Endothelial cell of umbilical vein (primary cell): Measurements from ENCODE around the gene LDHA. TPM values are rescaled to one million over a fixed set of nuclear protein-coding genes. Genes with fewer than 3 reads are reported as not detected.

Experiments used
- BruUV-seq: library from RNA; stranded (reverse); fragments of 400-500 nt; replicated peaks from 2 replicates; lab custom pipeline; 2021; lab: Mats Ljungman, UMichigan
- CTCF ChIA-PET: fragments of 300-600, 350-600 bp; sonication (Branson Sonifier 250); formaldehyde crosslinking; loops from one replicate; lab custom pipeline; 2021; ENCODE audit warnings: antibody characterized with exemption, inconsistent platforms; lab: Charles Lee
- POLR2A ChIA-PET: fragments of 300-600, 350-600 bp; sonication (Branson Sonifier 250); formaldehyde crosslinking; loops from one replicate; lab custom pipeline; 2021; ENCODE audit warnings: antibody characterized with exemption, inconsistent platforms; lab: Charles Lee
- DNase-seq: peaks from one replicate; pipeline ENCODE4 v3.0.0-alpha.2; 2011; ENCODE audit warnings: low read depth, low spot score
- FAIRE-seq: peaks from 2 replicates; lab custom pipeline; 2011; peaks lifted over from hg19 to GRCh38; lab: Jason Lieb, UNC
- H2AFZ ChIP-seq: 2 replicates; pipeline ENCODE4 v1.6.0; 2012; ENCODE audit warnings: low read depth, low read length, control low read depth, inconsistent platforms
- H3K27ac ChIP-seq: 2 replicates; pipeline ENCODE4 v1.5.1; 2011; ENCODE audit warnings: low read depth, mild to moderate bottlenecking, control low read depth, low read length, moderate library complexity; ENCODE audit not compliant: insufficient read depth
- H3K27me3 ChIP-seq, 2 experiments: 2 replicates each; pipeline versions ENCODE4 v1.6.0 to v1.6.1; 2011; ENCODE audit warnings: low read length in 2 of 2, mixed read lengths in 1 of 2; ENCODE audit not compliant: control insufficient read depth in 2 of 2, insufficient read depth in 2 of 2
- H3K36me3 ChIP-seq, 2 experiments: 2 replicates in 1 of 2; 3 replicates in 1 of 2; pipeline ENCODE4 v1.5.1; 2011; ENCODE audit warnings: low read length in 2 of 2, mild to moderate bottlenecking in 1 of 2, moderate library complexity in 1 of 2; ENCODE audit not compliant: control insufficient read depth in 2 of 2, insufficient read depth in 2 of 2; ENCODE audit errors: extremely low read depth in 1 of 2
- H3K4me1 ChIP-seq: 3 replicates; pipeline ENCODE4 v1.5.1; 2011; ENCODE audit warnings: mild to moderate bottlenecking, low read length; ENCODE audit not compliant: control insufficient read depth, insufficient read depth; ENCODE audit errors: extremely low read depth
- H3K4me2 ChIP-seq: 2 replicates; pipeline ENCODE4 v1.6.1; 2011; ENCODE audit warnings: low read length, control low read depth, mixed read lengths; ENCODE audit not compliant: insufficient read depth
- H3K4me3 ChIP-seq, 3 experiments: fragments of 200-600 bp in 1 of 3; sonication (generic), shearing (Covaris generic) in 1 of 3; replicated peaks in 1 of 3; 2 replicates each; pipeline ENCODE4 v1.5.1; 2011 to 2016; ENCODE audit warnings: control low read depth in 3 of 3, low read length in 3 of 3, mild to moderate bottlenecking in 2 of 3, inconsistent platforms in 1 of 3, low read depth in 1 of 3, moderate library complexity in 1 of 3; ENCODE audit not compliant: insufficient read depth in 1 of 3
- H3K79me2 ChIP-seq: 2 replicates; pipeline ENCODE4 v1.6.0; 2012; ENCODE audit warnings: low read length, inconsistent platforms; ENCODE audit not compliant: control insufficient read depth, insufficient read depth
- H3K9ac ChIP-seq: replicated peaks from 2 replicates; pipeline ENCODE3; 2011; ENCODE audit warnings: low read length, control low read depth; ENCODE audit not compliant: insufficient read depth; ENCODE audit errors: extremely low read depth
- H3K9me1 ChIP-seq: replicated peaks from 3 replicates; pipeline ENCODE4 v1.6.0; 2011; ENCODE audit warnings: mild to moderate bottlenecking, low read length; ENCODE audit not compliant: control insufficient read depth, insufficient read depth; ENCODE audit errors: extremely low read depth
- H3K9me3 ChIP-seq: replicated peaks from 2 replicates; pipeline ENCODE4 v1.5.1; 2012; ENCODE audit warnings: low read length, inconsistent platforms; ENCODE audit not compliant: control insufficient read depth, insufficient read depth
- H4K20me1 ChIP-seq: replicated peaks from 2 replicates; pipeline ENCODE3; 2011; ENCODE audit warnings: mild to moderate bottlenecking, low read length; ENCODE audit not compliant: control insufficient read depth, insufficient read depth; ENCODE audit errors: extremely low read depth
- CTCF ChIP-seq, 2 donors: IDR thresholded peaks; 1 replicate in 1 of 2; 2 replicates in 1 of 2; pipeline ENCODE4 v1.5.1; 2011; ENCODE audit warnings: low read length in 2 of 2, mild to moderate bottlenecking in 2 of 2, moderate library complexity in 2 of 2, control low read depth in 1 of 2, inconsistent platforms in 1 of 2, low read depth in 1 of 2; ENCODE audit not compliant: insufficient read depth in 1 of 2; ENCODE audit errors: extremely low read depth in 1 of 2
- EZH2 ChIP-seq: IDR thresholded peaks from 2 replicates; pipeline ENCODE4 v1.6.1; 2012; ENCODE audit warnings: borderline replicate concordance, low read depth, mild to moderate bottlenecking, moderate library complexity, low read length, inconsistent platforms; ENCODE audit not compliant: severe bottlenecking
- FOS ChIP-seq: IDR thresholded peaks from 2 replicates; pipeline ENCODE4 v1.6.1; 2011; ENCODE audit warnings: mild to moderate bottlenecking, low read length, moderate library complexity, borderline replicate concordance; ENCODE audit not compliant: insufficient read depth
- GATA2 ChIP-seq: IDR thresholded peaks from 2 replicates; pipeline ENCODE4 v1.7.0; 2011; ENCODE audit warnings: low read depth, mild to moderate bottlenecking, moderate library complexity, mixed read lengths, low read length; ENCODE audit not compliant: insufficient read length, insufficient read depth
- JUN ChIP-seq: IDR thresholded peaks from 2 replicates; pipeline ENCODE4 v1.6.1; 2011; ENCODE audit warnings: borderline replicate concordance, low read depth; ENCODE audit not compliant: insufficient read length, insufficient read depth
- MYC ChIP-seq: IDR thresholded peaks from one replicate; pipeline ENCODE4 v1.6.1; 2011; ENCODE audit warnings: mild to moderate bottlenecking, low read depth, low read length
- POLR2A ChIP-seq: IDR thresholded peaks from 2 replicates; pipeline ENCODE4 v1.6.1; 2012; ENCODE audit warnings: low read depth, mild to moderate bottlenecking, control low read depth, low read length
- POLR2AphosphoS5 ChIP-seq: IDR thresholded peaks from 2 replicates; pipeline ENCODE4 v1.6.1; 2012; ENCODE audit warnings: low read depth, mild to moderate bottlenecking, control low read depth, low read length, moderate library complexity; ENCODE audit not compliant: insufficient read depth
- dilution Hi-C: fragments of 300-500 bp; cut with MboI; formaldehyde crosslinking; loops from one replicate; pipeline ENCODE4 v1.15.0; 2019; ENCODE audit warnings: low sequenced_read_pairs; ENCODE audit not compliant: extremely low pct_ligation_motif_present
- intact Hi-C: fragments of 100-400 bp; cut with micrococcal nuclease; formaldehyde crosslinking; loops from one replicate; pipeline ENCODE4 v1.10.0; 2022
- polyA plus RNA-seq, 4 experiments: library from polyadenylated mRNA; depleted of rRNA in 3 of 4; stranded (reverse) in 3 of 4; unstranded in 1 of 4; fragments of >200 nt; gene quantifications; 2 replicates each; pipeline versions ENCODE4 v1.2.1 to v1.2.3, GENCODE V29; 2011 to 2012; ENCODE audit warnings: missing spikeins in 1 of 4
- total RNA-seq: library from RNA; stranded (reverse); gene quantifications from 2 replicates; pipeline ENCODE4 v1.2.3, GENCODE V29; 2021
- TF ChIP-seq, protein P1 (sequence below): IDR thresholded peaks from 2 replicates; pipeline ENCODE4 v1.6.1; 2011; ENCODE audit not compliant: insufficient read depth, insufficient read length

Gene LDHA
- total and polyA plus RNA-seq, 2 donors (not counting 3 experiments of a cell fraction or from before 2014, with no cell fraction given), result 265 to 537 TPM

- no peak overlapping the region for H3K4me3 ChIP-seq
- DNase-seq (no peak), FAIRE-seq (no peak)
- intact Hi-C loops, result no loop called here
- ChIA-PET POLR2A (interaction anchor here (1.2 kb wide), 1 partner anchor 26 kb away, joined by 11 read pairs; the partner anchor contains the start of gene LDHA), CTCF (no interaction called here)
- H3K27me3 ChIP-seq, result no peaks in the 10 kb centered on the region
- no peaks in the 10 kb centered on the region for H3K79me2 ChIP-seq
- H3K4me2 ChIP-seq, result no peak overlapping the region
- no peaks in the 10 kb centered on the region for H3K4me1 ChIP-seq
- no peaks in the 10 kb centered on the region for H3K9me3 ChIP-seq
- no peak overlapping the region for H2AFZ ChIP-seq
- H3K9ac ChIP-seq, result no peak overlapping the region
- dilution Hi-C loops, result no loop called here
- no TSS peak for BruUV-seq
- no peaks in the 10 kb centered on the region for H3K9me1 ChIP-seq
- peaks cover 5 to 13% of the 10 kb centered on the region in 2 experiments for H3K36me3 ChIP-seq
- TF ChIP-seq EZH2, result no peak
- no peak for TF ChIP-seq POLR2AphosphoS5
- no peak for TF ChIP-seq CTCF (IDR thresholded peaks at IDR 0.05; ENCODE audit: extremely low read depth in 1 of 2, insufficient read depth in 1 of 2, low read depth in 1 of 2, low read length in 2 of 2)
- no peak for TF ChIP-seq POLR2A
- no peaks in the 10 kb centered on the region for H4K20me1 ChIP-seq
- H3K27ac ChIP-seq, result no peak overlapping the region
These were observed 26.1 kb upstream of the LDHA start for GRCh38 chr11:18368221-18368620.

- H3K4me3 ChIP-seq, result no peak overlapping the region
- no peak overlapping the region for H3K9ac ChIP-seq
- H4K20me1 ChIP-seq, result no peaks in the 10 kb centered on the region
- DNase-seq (no peak), FAIRE-seq (no peak)
- no peak overlapping the region for H3K4me2 ChIP-seq
- dilution Hi-C loops, result no loop called here
- H3K4me1 ChIP-seq, result no peaks in the 10 kb centered on the region
- no peak for TF ChIP-seq MYC
- TF ChIP-seq EZH2, result no peak
- no peak for TF ChIP-seq POLR2AphosphoS5
- TF ChIP-seq JUN, result no peak
- TF ChIP-seq FOS, result no peak
- no peak for TF ChIP-seq CTCF (IDR thresholded peaks at IDR 0.05; ENCODE audit: extremely low read depth in 1 of 2, insufficient read depth in 1 of 2, low read depth in 1 of 2, low read length in 2 of 2)
- no peak for TF ChIP-seq POLR2A
- TF ChIP-seq, protein P1, sequence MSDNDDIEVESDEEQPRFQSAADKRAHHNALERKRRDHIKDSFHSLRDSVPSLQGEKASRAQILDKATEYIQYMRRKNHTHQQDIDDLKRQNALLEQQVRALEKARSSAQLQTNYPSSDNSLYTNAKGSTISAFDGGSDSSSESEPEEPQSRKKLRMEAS, result no peak
- no peak for TF ChIP-seq GATA2
- H3K79me2 ChIP-seq, result no peaks in the 10 kb centered on the region
- intact Hi-C loops, result no loop called here
- H3K9me3 ChIP-seq, result no peaks in the 10 kb centered on the region
- peaks cover 5 to 9% of the 10 kb centered on the region in 2 experiments for H3K36me3 ChIP-seq
- no peaks in the 10 kb centered on the region for H3K27me3 ChIP-seq
- H2AFZ ChIP-seq, result no peak overlapping the region
- BruUV-seq, result no TSS peak
- H3K9me1 ChIP-seq, result no peaks in the 10 kb centered on the region
- ChIA-PET CTCF (no interaction called here), POLR2A (no interaction called here)
- H3K27ac ChIP-seq, result no peak overlapping the region
These were observed 25.0 kb upstream of the LDHA start for GRCh38 chr11:18369398-18369797.
